Muscle of back (tissue), 11 donors: Measurements from ENCODE around the gene WDR82. TPM values are rescaled to one million over a fixed set of nuclear protein-coding genes. Genes with fewer than 3 reads are reported as not detected.

ENCODE experiments used
- DNase-seq, 3 donors: peaks; one replicate each; pipeline versions ENCODE4 v3.0.0 to v3.0.0-alpha.2; 2013
- polyA plus RNA-seq, 10 donors: library from polyadenylated mRNA; unstranded; fragments of 120-200 nt; gene quantifications; one replicate each; pipeline ENCODE4 v1.2.1, GENCODE V29; 2013; ENCODE audit not compliant: insufficient read length in 10 of 10

The WDR82 gene
- polyA plus RNA-seq, 10 donors = 77.7 to 106 (median 84.0) TPM

- no peak for DNase-seq
Observed at GRCh38 chr3:52259448-52259847, 19.0 kb downstream of the WDR82 start.

GRCh38 chr3:52259035-52259434 lies 19.4 kb downstream of the WDR82 start:
- DNase-seq = no peak

DNA sequence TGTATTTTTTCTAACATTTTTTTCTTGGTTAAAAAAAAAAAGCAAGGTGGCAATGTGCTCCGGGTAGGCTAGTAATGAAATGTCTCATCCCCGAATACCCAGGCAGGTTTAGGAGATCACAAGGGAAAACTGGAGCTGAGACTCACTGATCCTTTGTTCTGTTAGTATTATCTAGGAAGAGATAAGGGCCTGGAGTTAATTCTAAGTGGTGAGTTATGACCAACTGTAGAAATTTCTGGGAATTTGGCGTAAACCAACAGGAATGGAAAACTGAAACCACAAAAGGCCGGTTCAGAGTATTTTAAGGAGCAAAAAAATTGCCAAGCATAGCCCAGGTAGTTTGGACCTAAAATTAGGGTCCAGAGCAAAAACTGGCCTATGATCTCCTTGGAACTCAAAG lies 20.5 kb downstream of the WDR82 start:
- DNase-seq = no peak

DNA sequence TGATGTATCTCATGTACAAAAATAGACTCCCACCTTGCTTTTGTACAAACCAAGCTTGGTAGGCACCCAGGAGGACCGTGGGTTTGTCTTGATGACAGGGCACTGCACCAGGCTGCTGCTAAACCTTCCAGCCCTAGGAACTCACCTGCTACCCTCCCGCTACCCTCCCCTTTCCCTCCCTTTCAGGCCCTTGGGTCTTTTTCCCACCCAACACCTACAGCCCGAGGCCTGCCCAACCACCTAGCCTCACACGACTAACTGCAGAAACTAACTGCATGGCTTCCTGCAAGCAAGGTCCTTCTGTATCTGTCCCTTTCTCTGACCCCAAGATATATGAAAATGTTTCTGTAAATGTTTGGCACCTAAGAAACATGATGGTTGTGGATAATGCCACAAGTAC lies 21.8 kb downstream of the WDR82 start:
- no peak for DNase-seq

GRCh38 chr3:52256159-52256558 lies 22.3 kb downstream of the WDR82 start:
- DNase-seq = no peak

DNA sequence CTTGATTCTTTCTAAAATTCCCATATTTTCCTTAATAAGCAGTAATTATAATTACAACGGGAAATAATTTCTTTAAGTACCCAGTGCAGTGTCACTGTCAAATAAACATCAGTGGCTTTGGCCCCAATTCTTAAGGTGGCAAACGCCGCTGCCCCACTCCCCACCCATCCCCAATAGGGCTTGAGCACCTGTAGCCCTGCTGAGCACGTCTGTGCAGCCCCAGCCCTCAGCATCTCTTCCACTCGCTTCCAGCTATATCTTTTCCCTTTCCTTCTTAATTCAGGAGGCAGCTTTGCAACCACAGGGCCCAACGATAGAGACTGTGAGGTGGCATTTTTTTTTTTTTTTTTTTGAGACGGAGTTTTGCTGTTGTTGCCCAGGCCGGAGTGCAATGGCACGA lies 23.8 kb downstream of the WDR82 start:
- no peak for DNase-seq

GRCh38 chr3:52253314-52254304 lies 24.8 kb downstream of the WDR82 start:
- DNase-seq = peak in 1 of 3 donors; percentile 52

- no peak for DNase-seq
Observed at GRCh38 chr3:52250122-52250521, 28.3 kb downstream of the WDR82 start.

DNA sequence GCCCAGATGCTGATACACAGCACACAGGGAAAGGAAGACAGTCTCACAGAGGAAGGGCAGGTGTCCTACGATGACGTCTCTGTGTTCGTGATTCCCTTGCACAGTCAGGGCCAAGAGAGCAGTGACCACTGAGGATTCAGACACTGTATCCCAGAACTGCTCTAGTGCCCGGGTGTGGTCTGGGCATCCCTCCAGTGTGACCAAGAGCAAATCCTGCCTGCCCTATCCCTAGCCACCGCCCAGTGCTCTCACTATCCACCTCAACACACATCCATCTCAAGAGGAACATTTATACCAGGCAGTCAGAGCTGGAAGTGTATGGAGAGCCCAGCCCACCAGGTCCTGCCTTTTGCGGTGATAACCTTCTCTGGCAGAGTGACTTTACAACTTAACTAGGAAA lies 28.8 kb downstream of the WDR82 start:
- no peak for DNase-seq

- peak in 1 of 3 donors; percentile 42 for DNase-seq
Observed at GRCh38 chr3:52248816-52249547, 29.5 kb downstream of the WDR82 start.

DNA sequence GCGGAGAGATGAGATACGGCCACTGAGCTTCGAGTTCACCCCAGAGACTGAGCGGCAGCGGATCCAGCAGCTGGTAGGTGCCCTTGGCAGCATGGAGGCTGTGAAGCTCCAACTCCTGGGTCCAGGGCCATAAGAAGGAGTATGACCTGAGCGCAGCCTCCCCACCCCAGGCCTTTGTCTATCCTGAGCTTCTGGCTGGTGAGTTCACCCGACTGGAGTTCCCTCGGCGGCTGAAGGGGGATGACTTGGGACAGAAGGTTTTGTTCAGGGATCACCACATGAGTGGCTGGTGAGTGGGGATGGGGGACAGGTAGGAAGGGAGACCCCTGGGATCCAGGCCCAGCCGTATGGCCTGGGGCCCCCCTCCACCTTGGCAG lies 30.3 kb downstream of the WDR82 start:
- DNase-seq = no peak

DNA sequence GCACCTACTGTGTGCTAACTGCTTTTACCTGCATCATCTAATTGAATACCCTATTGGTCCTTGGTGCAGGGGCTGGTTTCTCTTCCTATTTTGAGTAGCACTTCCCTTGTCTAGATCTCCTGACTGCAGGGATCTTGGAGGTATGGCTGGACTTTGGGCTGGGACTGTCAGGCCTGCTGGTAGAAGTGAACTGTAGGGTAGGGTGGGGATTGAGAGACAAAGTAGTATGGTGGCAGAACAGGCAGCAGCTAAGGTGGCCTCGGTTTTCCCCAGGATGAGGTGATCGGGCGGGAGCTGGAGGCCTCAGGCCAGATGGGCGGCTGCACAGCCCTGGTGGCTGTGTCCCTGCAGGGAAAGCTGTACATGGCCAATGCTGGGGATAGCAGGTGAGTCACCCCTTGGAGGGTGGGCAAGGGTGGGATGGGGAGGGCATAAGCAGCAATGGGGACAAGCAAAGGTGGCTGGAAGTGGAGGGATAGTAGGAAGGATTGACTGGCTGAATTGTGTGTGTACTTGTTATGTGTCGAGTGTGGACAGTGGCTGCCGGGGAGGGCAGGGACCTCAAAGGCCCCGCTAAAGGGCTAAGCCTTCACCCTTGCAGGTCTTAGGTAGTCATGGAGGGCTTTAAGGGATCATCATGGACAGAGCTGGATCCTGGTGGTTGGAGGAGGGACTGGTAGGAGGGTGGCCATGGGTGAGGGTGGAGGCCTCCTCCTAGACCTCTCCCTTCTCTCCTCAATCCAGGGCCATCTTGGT lies 30.9 kb downstream of the WDR82 start:
- no peak for DNase-seq

DNA sequence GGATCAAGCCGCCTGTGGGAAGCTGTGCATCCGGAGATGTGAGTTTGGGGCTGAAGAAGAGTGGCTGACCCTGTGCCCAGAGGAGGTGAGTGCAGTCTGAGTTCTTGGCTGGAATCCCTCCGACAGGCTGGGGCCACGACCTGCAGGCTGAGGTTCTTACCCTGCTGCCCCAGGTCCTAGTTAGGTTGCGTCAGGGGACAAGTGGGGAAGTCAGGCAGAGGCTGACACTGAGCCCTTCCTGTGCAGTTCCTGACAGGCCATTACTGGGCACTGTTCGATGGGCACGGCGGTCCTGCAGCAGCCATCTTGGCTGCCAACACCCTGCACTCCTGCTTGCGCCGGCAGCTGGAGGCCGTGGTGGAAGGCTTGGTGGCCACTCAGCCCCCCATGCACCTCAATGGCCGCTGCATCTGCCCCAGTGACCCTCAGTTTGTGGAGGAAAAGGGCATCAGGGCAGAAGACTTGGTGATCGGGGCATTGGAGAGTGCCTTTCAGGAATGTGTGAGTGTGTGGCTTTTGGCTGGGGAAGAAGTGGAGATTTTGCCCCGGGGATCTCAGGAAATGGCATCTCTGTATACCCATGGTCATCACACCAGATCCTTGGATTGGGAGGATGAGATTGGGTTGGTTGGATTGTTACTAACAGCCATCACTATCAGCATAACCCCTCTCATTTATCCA lies 31.6 kb downstream of the WDR82 start:
- no peak for DNase-seq

GRCh38 chr3:52246264-52246620 lies 32.2 kb downstream of the WDR82 start:
- DNase-seq = no peak

GRCh38 chr3:52245322-52246263 lies 32.9 kb downstream of the WDR82 start, which contains the start of gene PPM1M:
Gene PPM1M (plus strand): TSS chr3:52245759. CDS start chr3:52245825, 66 bp downstream.
- DNase-seq = peak in 1 of 3 donors; percentile 83

- DNase-seq = peak in 1 of 3 donors; percentile 49
Observed at GRCh38 chr3:52243791-52244628, 34.4 kb downstream of the WDR82 start.

DNA sequence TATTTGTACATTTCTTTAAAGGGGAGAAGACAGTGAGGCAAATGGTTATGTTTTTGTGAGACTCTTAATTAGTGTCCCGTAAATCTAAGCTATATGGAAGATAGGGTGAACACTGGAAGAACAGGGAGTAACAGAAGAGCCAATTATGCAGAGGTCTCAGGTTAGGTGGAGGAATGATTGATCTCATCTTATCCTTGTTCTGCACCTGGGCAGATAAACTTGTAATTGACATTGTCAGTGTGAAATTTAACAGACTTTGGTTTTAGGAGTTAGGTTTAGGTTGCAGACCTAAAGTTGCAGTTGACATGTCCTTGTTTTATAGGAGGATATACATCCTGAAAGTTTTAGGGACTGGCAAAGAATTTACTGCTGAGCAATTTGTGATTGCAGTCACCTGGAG lies 36.4 kb downstream of the WDR82 start:
- DNase-seq = no peak

DNA sequence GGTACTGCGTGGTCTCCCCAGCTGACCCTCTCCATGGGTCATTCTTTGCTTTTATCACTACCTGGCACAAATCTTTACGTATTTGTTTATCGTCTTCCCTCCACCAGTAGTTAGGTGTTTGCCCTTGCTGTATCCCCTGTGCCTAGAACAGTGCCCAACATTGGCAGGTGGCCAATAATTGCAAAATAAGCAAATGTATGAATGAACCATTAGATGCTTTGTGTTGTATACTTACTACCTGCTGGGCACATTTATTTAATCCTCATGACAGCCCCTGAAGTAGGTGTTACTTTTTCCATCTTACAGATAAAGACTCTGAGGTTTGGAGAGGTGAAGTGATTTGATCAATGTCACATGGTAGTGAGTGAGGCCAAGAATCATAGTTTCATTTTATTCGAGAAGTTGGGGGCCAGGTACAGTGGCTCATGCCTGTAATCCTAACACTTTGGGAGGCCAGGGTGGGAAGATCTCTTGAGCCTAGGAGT lies 37.5 kb downstream of the WDR82 start:
- no peak for DNase-seq
